GM19035 (cell line): ENCODE data around the gene KRT4.

Source experiments
- ATAC-seq: cut with Tn5 transposase; IDR thresholded peaks from one replicate; pipeline ENCODE4 v1.9.1; 2021; ENCODE audit not compliant: unreplicated experiment

KRT4 gene

DNA sequence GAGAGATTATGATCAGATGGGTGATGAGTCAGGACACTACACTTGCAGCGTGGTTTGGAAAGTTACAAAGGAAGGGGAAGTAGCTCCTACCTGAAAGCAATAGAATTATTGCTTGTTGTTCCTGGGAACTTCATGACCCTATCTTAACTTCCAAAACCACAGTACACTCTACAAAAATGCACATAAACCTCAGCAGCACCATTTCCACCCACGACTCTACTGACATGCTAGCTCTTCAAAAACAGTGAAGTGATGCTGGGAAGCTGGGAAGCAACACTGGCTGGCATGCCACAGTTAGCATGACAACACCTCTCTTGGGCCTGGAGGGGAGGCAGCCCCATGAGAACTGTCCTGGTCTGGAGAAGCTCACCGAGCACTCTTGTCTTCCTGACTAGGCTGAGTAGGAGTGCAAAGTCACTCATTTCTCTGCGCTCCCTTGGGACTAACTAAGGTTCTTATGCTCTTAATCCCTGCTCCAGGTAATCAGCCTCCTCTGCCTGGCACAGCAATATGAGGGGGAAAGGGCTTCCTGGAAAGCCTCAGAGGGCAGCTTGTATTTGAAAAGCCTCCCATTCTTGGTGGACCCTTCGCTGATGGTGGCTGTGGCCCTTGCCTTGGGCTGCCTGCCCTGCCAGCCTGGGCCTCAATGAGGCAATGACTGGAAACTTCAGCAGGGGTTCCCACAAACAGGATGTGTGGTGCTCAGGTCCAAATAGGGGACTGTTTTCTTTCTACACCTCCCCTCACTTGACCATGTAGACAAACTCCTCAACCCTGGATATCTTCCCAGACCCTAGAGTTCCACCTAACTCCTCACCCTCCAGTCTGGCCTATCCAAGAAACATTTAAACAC lies 19.2 kb downstream of the KRT4 start:
- ATAC-seq = no peak

DNA sequence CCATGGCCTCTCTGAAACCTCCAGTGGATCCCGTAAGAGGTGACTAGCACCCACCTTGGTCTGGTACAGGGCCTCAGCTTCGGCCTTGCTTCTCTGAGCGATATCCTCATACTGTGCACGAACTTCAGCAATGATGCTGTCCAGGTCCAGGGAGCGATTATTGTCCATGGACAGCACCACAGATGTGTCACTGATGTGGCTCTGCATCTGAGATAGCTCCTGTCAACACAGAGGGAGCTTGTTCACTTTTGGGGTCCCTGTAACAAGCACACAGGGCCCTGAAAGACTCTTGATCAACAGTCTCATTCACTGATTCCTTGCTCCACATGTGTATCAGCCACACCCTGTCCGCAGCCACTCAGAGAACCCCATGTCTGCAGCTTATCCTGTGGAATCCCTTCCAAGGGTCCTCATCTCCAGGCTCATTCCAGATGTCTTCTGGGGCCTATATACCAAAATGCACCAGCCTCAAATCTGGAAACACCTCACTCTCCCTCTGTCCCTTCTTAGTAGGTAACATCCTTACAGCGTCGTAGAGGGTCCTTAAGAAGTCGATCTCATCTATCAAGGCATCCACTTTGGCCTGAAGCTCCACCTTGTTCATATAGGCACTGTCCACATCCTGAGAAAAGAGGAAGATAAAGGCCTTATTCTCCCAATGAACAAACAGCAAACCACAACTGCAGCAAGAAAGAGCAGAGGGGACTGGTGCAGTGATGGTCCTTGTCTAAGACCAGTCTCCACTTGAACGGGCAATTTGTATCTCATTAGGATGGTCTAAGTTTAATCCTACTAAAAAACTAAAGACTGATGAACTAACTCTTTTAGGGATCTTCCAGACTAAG lies 21.5 kb downstream of the KRT4 start:
- ATAC-seq = no peak

DNA sequence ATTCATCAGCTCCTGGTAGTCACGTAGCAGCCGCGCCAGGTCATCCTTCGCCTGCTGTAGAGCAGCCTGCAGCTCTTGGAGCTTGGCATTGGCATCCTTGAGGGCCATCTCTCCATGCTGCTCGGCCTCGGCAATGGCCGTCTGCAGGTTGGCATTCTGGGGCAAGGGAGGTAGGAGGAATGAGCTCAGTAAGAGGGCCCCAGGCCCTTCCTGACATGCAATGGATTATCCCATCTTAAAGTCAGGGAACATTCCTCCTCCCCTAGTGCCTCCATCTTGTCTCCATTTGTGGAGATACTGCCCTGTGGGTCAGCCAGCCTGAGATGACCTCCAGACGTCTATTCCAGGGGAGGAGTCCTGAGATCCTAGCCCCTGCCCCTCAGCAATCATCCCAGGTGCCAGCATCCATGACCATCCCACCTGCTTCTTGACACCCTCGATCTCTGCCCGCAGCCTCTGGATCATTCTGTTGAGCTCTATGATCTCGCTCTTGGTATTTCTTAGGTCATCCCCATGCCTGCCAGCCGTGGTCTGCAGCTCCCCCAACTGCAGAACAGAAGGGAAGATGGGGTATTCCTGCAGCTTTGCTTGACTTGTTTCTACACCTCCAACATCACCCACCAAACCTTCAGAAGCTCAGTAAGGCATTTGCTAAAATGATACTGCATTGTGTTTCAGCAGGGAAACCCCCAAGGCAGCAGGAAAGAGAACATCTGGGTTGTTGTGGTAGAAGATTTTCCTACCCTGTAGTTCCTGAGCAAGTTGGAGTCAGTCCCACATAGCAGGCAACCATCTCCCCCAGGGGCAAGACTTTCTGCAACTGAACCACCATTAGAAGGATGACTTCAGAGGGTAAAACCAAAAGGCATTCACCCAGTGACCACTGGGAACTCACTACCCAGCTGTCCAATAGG lies 22.4 kb downstream of the KRT4 start:
- ATAC-seq = no peak

DNA sequence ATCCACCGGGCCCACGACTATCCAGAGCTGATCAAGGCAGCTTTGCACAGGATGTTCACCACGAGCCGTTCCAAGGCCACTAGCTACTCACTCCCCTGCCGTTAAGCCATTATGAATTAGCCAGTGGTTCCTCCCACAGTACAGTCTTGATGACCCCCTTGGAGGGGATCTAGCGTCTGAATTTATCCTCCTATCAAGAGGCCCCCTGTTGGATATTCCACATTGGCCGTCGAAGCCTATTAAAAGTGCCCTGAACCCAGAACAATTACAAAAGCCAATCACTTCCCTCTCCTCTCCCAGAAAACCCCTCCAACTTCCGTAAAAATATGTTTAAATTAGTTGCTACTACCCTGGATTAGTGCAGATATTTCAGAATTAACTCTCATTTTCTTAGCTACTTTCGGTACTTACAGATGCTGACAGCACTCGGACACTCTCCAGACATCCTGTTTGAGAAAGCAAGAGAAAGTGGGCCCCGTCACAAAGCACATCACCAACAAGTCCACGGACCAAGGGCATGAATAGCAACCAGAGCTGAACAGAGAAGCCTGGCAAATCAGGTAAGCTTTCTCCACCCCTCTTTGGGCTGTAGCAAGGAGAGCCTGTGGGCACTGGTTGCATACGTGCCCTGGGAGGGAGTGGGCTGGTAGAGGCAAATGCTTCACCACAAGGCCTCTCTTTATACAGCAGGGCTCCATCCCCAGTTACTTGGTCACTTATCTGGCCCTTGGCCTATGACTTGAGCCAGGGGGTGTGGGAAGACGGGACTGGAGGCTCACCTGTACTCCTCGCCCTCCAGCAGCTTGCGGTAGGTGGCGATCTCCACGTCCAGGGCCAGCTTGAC lies 23.3 kb downstream of the KRT4 start:
- ATAC-seq = no peak

DNA sequence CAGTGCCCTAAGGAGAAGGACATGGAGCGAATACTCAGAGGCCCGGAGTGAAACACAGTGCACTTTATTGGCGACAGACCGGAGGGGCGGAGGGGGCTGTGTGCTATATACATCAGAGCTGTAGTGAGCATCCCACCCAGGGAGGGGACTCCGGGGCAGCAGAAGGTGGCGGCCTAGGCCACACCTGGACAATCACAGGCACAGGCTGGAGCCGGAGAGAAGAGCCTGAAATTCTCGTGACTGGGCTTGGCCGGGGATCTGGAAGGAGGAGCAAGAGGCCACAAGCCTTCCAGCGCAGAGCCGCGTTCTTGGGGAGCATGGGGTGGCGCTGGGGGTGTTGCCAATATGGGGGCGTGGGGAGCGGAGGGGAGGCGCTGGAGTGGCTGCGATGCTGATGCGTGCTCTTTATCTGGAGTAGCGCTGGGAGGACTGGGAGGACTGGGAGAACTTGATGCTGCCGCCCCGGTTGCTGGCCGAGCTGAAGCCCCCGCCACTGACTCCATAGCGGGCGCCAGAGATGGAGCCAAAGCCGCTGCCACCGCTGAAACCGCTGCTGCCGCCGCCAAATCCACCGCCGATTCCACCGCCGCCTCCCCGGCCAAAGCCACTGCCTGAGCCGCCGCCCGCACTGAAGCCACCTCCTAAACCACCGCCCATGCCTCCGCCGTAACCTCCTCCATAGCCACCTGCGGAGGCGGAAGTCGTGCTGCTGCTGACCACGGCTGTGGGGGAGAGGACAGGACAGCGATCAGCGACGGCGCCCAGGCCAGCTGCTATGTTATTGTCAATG lies 24.1 kb downstream of the KRT4 start:
- no peak for ATAC-seq

DNA sequence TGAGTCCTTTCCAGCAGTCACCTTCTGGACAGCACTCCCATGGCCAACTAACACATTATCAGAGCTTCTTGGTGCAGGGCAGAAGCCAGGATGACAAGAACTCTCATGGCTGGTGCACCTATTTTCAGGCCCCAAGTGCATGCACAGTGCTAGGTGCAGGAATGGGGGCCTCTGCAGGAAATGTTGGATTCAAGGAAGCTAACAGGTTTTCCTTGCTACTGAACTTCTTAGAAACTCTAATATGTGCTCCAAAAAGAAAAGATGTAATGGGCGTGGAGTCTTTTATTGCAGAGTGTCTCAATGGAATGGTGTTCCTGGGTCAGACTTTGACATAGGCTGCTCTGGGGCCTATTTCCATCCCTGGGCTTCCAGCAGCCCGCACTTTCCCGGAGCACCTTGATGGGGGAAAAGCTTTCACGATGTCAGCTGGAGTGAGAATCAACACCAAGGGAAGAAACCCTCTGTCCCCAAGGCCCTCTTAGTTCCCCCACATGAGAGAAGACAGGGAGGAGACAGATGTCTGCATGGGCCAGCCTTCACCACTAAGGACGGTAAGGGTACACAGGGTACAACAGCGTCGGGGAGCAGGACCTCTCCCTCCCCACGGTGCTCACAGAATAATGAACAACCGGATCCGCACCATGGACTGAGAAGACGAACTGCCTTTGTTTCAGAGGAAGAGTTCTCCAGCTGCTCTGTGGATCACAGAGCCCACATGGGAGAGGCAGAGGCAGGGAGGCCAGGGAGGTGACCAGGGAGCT lies 24.9 kb downstream of the KRT4 start:
- ATAC-seq = no peak

DNA sequence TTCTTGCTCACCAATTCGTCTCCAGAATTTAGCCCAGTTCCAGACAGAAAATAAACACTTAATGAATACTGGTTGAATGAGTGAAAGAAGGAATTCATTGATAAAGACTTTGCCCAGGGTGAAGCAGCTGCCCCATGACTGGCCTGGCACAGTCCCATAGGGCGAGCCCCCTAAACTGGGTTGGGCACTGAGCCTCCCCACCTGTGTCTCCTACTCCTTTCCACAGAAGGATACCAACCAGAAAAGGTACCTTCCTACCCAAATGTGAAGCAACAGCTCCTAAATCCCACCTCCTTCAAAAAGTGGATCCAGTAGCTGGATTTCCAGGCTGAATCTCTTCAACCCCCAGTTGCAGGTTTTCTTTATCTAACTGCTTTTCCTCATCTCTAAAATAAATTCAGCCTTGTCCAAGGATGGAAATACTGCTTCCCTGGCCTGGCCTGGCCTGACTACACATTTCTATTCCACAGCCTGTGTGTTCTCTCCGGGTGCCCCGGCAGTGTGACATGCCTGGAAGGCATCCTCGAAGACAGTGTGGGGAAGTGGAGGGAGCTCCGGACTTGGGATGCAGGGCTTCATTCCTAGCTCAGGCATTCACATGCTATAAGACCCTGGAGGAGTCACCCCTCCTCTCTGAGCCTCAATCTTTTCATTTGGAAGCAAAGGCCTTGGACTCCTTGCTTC lies 25.6 kb downstream of the KRT4 start:
- no peak for ATAC-seq

DNA sequence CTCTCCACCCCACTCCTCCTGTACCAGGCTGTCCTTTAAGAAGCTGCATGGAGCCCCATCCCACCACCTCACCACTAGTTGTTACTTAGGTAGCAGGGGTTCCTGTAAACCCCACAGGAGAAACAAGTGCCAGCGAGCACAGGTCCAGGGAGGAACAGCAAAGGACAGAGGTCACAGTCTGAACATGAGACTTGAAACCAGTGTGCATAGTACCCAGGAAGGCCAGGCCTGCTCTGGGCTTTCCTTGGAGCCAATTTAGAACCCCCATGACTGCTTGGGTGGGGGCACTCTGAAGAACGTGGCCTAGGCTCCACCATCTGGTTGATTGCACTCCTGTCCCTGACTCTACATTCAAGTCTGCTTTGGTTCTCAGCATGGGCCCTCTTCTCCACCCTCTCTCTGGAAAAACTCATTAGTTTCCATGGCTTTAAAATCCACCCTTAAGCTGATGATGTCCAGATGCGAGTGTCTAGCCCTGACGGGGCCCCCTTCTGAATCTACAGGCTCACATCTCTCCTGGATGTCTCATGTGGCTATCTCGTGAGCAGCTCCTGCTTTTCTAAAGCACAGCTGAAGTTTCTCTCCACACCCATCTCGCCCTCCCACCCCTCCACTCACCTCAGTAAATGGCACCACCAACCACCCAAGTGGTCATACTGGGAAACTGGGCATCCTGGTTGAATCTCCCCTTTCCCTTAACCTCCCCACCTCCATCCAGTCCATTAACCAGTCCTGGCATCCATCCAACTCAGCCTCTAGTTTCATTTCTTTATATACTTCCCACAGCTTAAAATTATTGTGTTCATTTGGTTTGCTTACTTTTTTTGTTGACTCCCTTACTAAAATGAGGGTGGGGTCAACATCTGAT lies 26.4 kb downstream of the KRT4 start:
- no peak for ATAC-seq

DNA sequence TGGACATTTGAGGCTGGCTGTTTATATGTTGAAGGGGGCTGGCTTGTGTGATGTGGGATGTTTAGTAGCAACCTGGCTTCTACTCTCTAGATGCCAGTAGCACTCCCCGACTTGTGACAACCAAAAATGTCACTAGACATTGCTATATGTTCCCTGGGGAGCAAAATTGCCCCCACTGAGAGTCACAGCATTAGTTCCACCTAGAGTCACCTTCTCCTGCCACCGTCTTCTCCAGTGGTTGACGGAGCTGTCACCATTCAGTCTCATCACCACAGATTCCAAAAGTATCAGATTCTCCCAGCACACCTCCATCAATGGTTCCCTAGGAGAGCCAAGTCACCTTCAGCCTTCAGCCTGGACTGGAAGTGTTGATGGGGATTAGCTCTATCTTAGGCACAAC lies 29.0 kb downstream of the KRT4 start:
- no peak for ATAC-seq

DNA sequence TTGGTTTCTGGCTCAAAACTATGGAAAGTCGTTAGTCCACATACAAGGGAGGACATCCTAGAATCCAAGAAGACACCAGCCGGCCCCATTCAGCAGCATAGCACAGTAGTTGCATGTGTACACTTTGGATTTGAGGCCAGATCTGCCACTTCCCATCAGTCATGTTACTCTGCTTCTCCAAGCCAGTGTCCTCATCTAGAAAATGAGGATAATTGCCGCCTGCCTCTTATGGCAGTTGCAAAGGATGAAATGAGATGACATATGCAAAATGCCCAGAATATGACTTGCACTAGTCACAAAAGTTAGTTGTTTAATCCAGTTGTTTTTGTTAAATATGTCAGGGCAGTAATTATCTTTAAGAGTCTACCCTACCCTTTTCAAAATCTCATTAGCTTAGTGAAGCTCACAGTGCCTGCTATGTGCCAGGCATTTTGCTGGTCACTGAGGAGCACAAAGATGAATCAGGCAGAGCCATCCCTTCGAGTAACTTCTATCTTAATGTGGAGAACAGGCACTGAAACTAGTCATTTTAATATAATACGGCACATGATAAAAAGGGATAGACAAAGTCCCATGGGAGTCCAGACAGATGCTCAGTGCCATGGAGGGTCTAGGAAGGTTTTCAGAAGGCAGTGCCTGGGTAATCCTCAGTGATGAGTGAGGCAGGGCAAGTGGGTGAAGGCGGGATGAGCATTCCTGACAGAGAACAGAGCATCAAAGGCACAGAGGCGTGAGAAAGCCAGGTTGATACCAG lies 30.2 kb downstream of the KRT4 start:
- ATAC-seq = no peak

DNA sequence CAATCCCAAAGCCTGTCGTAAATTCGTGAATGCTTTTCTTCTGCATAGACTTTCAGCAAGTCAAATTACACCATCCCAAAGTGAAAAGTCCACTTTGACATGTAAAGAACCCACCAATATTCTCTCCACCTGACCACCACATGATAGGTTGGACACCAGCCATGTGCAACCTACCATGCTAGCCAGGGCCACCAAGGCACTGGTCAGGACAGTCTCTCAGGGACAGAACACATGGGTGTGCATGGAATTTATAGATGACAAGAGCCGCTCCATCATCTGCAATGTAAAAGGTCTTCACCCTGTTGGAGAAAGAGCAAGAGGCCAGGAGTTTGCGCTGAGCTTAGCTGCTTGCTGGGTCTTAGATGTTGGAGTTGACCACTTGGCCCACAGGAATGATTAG lies 31.4 kb downstream of the KRT4 start:
- ATAC-seq = no peak

DNA sequence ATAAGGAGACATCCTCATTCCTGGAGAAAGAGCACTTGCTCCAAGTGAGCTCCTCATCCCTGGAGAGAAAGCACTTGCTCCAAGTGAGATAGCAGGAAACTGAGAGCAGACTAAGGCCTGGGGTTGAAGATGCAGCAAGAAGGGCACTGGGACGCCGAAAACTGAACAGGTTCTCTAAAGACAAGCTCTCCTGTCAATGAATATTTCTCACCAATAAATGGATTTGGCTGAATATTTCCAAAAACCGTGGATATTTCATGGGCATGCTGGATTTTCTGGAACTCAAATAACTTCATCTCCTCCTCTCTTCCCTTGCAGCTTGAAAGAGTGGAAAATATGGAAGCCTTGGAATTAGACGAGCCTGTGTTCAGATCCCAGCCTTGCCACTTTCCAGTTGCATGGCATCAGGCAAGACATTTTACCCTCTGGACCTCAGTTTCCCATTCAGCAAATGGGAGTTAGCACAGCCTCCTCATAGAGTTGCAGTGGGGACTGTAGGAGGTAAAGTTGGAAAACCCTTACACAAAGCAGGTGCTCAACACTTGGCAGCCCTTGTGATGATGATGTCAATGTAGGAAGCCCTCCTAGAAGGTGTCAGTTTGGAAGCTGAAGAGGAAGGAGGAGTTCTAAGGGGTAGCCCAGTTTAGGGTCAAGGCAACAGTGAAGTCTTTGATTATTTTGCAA lies 32.4 kb downstream of the KRT4 start:
- no peak for ATAC-seq

DNA sequence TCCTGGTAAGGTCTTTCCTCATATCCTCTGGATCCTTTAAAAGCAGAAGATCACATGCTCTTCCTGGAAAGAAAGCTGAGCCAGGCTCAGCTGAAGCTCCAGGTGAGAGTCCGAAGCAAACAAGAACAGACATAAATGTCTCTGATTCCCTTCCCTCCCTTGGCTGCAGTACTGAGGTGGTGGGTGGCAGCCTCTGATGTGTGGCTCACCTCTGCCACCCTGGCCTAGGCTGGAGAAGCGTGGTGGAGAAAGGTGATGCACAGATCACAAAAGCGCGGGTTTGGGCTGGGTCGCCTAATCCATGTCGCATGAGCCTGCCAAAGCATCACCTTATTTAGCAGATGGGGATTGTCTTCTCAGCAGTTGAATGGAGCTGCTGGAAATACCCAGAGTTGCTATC lies 34.0 kb downstream of the KRT4 start:
- no peak for ATAC-seq

DNA sequence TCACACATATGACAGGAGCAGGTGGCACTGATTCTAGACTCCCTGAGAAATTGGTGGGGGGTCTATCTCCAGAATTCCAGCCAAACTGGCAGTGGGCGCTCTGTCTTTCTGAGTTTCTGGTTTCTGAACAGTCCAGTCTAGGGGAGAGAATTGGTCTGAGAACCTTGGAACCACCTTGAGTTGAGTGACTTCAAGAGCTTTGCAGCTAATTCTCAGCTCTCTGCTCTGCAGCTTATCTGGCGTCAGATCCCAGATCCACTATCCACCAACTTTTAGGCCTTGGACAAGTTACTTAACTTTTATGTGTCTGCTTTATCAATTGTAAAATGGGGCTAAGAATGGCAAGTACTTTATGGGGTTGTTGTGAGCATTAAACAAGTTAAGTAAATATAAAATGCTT lies 35.1 kb downstream of the KRT4 start:
- no peak for ATAC-seq

DNA sequence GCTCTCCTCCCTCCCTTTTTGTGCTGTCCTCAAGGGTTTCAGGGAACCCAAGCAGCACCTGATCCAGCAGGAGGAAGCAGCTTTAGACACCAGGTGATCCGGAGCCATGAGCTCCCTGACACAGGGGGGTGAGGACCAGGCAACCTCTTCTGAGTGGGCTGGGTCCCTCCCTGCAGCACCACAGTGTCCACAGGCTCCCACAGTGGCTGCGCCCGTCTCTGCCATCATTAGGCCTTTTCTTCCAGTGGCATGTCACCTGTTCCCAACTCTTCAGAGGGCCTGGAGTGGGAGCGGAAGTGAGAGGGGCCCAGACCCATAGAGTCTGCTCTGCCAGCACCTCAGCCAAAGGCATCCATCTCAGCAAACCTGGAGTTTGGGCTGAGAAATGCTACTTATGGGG lies 36.4 kb downstream of the KRT4 start:
- no peak for ATAC-seq

DNA sequence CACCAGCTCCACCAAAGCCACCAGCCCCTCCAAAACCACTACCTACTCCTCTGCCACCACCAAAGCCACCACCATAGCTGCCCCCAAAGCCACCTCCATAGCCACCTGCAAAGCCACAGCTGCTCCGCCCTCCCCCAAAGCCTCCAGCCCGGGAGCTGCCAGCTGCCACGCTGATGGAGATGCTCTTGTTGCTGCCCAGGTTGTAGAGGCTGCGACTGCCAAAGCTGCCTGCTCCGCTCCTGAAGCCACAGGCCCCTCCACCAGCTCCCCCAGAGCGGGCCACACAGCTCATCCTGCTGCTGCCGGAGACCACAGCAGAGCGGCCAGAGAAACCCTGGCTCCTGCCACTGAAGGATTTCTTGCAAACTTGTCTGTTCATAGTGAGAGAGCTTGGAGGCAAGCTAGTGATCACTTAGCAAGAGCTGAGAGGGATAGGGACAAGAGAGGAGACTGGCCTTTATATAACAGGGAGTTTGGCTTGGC lies 37.0 kb downstream of the KRT4 start, which contains the start of gene KRT76:
TSS of gene KRT76 (minus strand) at position 433 of the 483 bp plus-strand sequence. CDS start at position 379, 54 bp downstream.
- no peak for ATAC-seq
